Fibroblast of skin of abdomen (primary cell): ENCODE data around the gene PUM2.

Source experiments
- DNase-seq: peaks from one replicate; pipeline ENCODE4 v3.0.0-alpha.2; 2013

The PUM2 gene

DNA sequence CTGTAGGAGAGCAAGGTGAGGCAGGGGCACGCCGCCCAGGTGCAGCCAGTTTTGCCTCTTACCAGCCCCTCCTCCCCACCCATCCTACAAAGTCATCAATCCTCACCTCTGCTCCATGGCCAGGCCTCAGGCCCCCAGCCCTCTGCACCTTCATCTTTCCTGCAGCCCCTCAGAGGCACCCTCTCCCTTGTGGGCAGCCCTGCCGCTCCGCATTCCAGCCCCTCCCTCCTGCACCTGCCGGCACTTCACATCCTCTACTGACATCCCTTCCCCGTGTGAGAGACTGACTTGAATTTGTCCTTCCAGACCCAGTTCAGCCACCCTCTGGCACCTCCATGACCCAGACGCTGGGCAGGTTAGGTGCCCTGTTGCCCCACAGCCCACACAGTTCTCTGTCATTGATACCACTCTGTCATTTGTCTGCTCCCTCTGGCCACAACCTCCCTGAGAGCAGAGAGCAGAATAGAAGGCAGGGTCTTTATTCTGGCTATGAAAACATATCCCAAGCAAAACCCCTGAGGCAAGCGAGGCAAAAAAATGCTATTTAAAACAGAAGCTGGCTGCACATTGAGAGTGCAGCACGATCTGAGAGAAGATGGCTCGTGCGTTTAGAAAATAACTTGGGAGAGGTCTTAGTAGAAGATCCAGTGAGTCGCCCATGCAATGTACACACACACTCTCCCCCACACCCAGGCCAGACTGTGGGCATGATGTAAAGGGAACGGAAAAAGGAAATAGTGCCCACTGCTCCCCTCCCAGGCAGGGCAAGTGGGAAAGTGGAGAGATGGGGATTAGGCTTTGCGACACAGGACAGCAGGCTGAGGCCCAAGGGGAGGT lies 151.6 kb downstream of the PUM2 start:
- no peak for DNase-seq
